ENCODE results near the gene PKNOX2. TPM values are rescaled to one million over a fixed set of nuclear protein-coding genes. Genes with fewer than 3 reads are reported as not detected.

Gene PKNOX2
- total RNA-seq, 2 donors from 2014 or later: 4.0 to 6.9 TPM

DNA sequence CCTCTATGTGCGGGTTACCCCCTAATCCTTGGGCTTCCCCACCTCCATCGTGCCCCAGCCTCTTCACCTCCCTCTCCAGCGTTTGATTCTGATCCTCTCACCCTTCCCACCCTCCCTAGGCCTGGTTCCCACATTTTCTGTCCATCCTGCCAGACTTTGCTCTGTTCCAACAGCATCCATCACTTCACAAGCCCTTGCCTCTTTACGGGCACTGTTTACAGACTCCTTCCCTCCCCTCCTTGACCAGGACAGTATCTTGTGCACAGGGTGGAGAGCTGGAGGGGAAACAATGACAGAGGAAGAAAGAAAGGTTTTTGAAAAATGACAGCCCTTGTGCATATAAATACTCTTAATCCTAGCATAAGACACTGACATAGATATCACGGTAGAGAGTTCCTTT is 301.1 kb downstream of the PKNOX2 start:
- Histone ChIP-seq H3K4me3 (ENCODE audit: low read length) (no peak overlapping the region), H3K9ac (ENCODE audit: extremely low read depth, low read length, poor library complexity, severe bottlenecking) (no peak overlapping the region), H3K36me3 (ENCODE audit: control insufficient read depth, insufficient read depth, low read length) (no peaks in the 10 kb centered on the region), H3K9me3 (ENCODE audit: control insufficient read depth, low read length) (no peaks in the 10 kb centered on the region), H3K4me1 (ENCODE audit: control insufficient read depth, insufficient read depth, low read length) (no peaks in the 10 kb centered on the region), H3K27me3 (ENCODE audit: control insufficient read depth, insufficient read depth, low read length, poor library complexity, severe bottlenecking) (no peaks in the 10 kb centered on the region), H3K27ac (ENCODE audit: low read depth, low read length) (no peak overlapping the region)
- Mint-ChIP-seq H3K27ac (no peak overlapping the region), H3K4me1 (peaks cover 7% of the 10 kb centered on the region), H3K4me3 (no peak overlapping the region), H3K36me3 (ENCODE audit: low read depth) (no peaks in the 10 kb centered on the region), H3K9me3 (no peaks in the 10 kb centered on the region), H3K27me3 (ENCODE audit: insufficient read depth) (peaks cover 9% of the 10 kb centered on the region)
- TF ChIP-seq, protein P1, sequence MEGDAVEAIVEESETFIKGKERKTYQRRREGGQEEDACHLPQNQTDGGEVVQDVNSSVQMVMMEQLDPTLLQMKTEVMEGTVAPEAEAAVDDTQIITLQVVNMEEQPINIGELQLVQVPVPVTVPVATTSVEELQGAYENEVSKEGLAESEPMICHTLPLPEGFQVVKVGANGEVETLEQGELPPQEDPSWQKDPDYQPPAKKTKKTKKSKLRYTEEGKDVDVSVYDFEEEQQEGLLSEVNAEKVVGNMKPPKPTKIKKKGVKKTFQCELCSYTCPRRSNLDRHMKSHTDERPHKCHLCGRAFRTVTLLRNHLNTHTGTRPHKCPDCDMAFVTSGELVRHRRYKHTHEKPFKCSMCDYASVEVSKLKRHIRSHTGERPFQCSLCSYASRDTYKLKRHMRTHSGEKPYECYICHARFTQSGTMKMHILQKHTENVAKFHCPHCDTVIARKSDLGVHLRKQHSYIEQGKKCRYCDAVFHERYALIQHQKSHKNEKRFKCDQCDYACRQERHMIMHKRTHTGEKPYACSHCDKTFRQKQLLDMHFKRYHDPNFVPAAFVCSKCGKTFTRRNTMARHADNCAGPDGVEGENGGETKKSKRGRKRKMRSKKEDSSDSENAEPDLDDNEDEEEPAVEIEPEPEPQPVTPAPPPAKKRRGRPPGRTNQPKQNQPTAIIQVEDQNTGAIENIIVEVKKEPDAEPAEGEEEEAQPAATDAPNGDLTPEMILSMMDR (conservative IDR thresholded peaks at IDR 0.05): no peak
- DNase-seq: no peak
- 48 to 66% methylated on average over 3 to 5 of the region's 5 CpGs for WGBS, 2 experiments (ENCODE audit: insufficient coverage in 1 of 2, insufficient read length in 1 of 2)

DNA sequence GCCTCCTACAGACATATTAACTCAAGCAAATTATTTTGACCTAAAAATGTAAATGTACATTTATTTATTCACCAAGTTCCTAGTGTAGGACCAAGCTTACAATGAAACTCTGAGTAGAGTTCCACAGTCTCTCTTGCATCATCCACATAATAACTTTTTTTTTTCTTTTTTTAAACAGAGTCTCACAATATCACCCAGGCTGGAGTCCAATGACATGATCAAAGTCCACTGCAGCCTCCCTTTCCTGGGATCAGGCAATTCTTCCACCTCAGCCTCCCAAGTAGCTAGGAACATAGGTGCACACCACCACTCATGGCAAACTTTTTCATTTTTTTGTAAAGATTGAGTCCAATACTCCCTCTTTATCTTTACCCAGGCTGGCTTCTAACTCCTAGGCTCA is 303.5 kb downstream of the PKNOX2 start:
- Histone ChIP-seq H3K27me3 (ENCODE audit: control insufficient read depth, insufficient read depth, low read length, poor library complexity, severe bottlenecking) (no peaks in the 10 kb centered on the region), H3K4me3 (ENCODE audit: low read length) (no peak overlapping the region), H3K4me1 (ENCODE audit: control insufficient read depth, insufficient read depth, low read length) (no peaks in the 10 kb centered on the region), H3K27ac (ENCODE audit: low read depth, low read length) (no peak overlapping the region), H3K36me3 (ENCODE audit: control insufficient read depth, insufficient read depth, low read length) (no peaks in the 10 kb centered on the region), H3K9me3 (ENCODE audit: control insufficient read depth, low read length) (no peaks in the 10 kb centered on the region), H3K9ac (ENCODE audit: extremely low read depth, low read length, poor library complexity, severe bottlenecking) (no peak overlapping the region)
- Mint-ChIP-seq H3K4me3 (no peak overlapping the region), H3K36me3 (ENCODE audit: low read depth) (no peaks in the 10 kb centered on the region), H3K27me3 (ENCODE audit: insufficient read depth) (peaks cover 9% of the 10 kb centered on the region), H3K9me3 (no peaks in the 10 kb centered on the region), H3K4me1 (peaks cover 7% of the 10 kb centered on the region), H3K27ac (no peak overlapping the region)
- TF ChIP-seq, protein P1 (conservative IDR thresholded peaks at IDR 0.05): no peak
- DNase-seq: no peak

DNA sequence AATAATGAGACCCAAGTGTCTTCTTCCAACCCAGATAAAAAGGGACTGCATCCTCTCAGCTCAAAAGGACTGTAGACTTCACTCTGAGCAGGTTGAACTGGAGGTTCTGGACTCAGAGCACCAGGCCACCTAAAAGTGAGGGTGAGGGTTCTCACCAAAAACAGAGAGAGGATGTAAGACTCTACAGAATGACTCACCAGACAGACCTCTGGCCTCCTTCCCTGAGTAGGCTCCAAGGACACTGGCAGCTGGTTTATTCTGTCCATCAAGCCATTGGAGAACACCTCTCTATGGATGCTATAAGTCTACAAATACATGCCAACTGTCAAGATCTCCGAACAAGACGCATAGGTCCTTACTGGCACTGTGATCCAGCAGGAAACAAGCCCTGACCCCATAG is 304.3 kb downstream of the PKNOX2 start:
- no peaks in the 10 kb centered on the region for H3K36me3 Mint-ChIP-seq (ENCODE audit: low read depth)

More for the DNA sequence above, 304.3 kb downstream of the PKNOX2 start:
- TF ChIP-seq, protein P1 (conservative IDR thresholded peaks at IDR 0.05): no peak
- no peak overlapping the region for H3K4me3 Mint-ChIP-seq
- no peak overlapping the region for H3K27ac Mint-ChIP-seq
- Histone ChIP-seq H3K4me1 (ENCODE audit: control insufficient read depth, insufficient read depth, low read length) (no peaks in the 10 kb centered on the region), H3K9me3 (ENCODE audit: control insufficient read depth, low read length) (no peaks in the 10 kb centered on the region), H3K27me3 (ENCODE audit: control insufficient read depth, insufficient read depth, low read length, poor library complexity, severe bottlenecking) (no peaks in the 10 kb centered on the region), H3K36me3 (ENCODE audit: control insufficient read depth, insufficient read depth, low read length) (no peaks in the 10 kb centered on the region), H3K4me3 (ENCODE audit: low read length) (no peak overlapping the region), H3K27ac (ENCODE audit: low read depth, low read length) (no peak overlapping the region), H3K9ac (ENCODE audit: extremely low read depth, low read length, poor library complexity, severe bottlenecking) (no peak overlapping the region)
- WGBS, 2 experiments (ENCODE audit: insufficient coverage in 1 of 2, insufficient read length in 1 of 2): 94 to 96% methylated on average over 2 of the region's 2 CpGs
- H3K9me3 Mint-ChIP-seq: no peaks in the 10 kb centered on the region
- no peak for DNase-seq
- H3K4me1 Mint-ChIP-seq: peaks cover 7% of the 10 kb centered on the region
- peaks cover 9% of the 10 kb centered on the region for H3K27me3 Mint-ChIP-seq (ENCODE audit: insufficient read depth)

Data from endodermal cell (in vitro differentiated cells).